Hematopoietic multipotent progenitor cell treated with erythropoietin and hydrocortisone succinate and interleukin-3 and kit ligand, for 8 days (in vitro differentiated cells): ENCODE measurements around the gene ZBBX.
A peak's percentile ranks its signal among the peaks of the same experiment; 100 is the strongest.
"Not testable (repeated sequence)": the region's sequence is repeated elsewhere in the genome, so short reads cannot be mapped to it uniquely, and the experiment has no call there.

ENCODE experiments used
- DNase-seq: peaks from one replicate; pipeline ENCODE4 v3.0.0-alpha.2; 2015

Gene ZBBX

DNA sequence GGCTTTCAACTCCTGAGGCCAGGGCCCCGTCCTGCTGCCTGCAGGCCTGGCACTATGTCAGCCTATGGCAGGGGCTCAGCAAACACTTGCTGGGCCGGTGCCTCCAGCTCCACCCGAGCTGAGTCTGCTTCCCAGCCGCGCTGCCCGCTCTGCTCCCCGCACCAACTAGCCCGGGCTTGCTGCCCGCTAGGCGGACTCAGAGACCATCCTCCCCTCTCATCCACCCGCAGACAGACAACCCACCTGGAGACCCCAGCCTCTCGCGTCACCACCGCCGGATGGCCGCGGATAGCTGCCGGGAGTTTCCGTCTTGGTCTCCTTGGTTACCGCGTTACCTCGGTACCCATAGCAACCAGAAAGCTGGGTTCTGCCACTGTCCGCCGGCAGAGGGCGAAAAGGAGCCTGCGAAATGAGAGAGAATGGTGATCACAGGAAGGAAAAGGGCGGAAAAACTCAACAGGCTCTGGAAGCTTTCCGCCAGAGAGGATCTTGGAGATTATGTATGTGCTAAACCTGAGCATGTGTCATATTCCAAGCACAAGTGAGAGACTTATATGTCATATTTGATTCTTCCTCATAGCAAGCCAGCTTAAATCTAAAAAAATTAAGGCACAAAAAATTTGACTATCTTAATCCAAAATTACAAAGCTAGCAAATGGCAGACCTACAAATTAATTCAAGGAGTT lies at the start of gene ZBBX:
TSS of gene ZBBX (minus strand) at position 294 of the 686 bp plus-strand sequence. CDS start 7,396 bp downstream, outside the sequence.
- DNase-seq: peak; percentile 88

DNA sequence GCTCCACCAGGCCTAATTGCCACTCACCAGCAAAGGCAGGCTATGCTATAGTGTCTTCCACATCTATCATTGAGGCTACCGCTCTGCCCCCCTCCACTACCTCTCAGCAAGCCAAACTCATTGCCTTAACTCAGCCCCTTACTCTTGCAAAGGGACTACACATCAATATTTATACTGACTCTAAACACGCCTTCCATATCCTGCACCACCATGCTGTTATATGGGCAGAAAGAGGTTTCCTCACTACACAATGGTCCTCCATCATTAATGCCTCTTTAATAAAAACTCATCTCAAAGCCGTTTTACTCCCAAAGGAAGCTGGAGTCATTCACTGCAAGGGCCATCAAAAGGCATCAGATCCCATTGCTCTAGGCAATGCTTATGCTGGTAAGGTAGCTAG lies 46.9 kb upstream of the ZBBX start:
- not testable (repeated sequence) for DNase-seq

- not testable (repeated sequence) for DNase-seq
Observed at GRCh38 chr3:167422396-167422795, 42.3 kb upstream of the ZBBX start.

- DNase-seq: no peak
Observed at GRCh38 chr3:167409611-167410010, 29.5 kb upstream of the ZBBX start.

DNA sequence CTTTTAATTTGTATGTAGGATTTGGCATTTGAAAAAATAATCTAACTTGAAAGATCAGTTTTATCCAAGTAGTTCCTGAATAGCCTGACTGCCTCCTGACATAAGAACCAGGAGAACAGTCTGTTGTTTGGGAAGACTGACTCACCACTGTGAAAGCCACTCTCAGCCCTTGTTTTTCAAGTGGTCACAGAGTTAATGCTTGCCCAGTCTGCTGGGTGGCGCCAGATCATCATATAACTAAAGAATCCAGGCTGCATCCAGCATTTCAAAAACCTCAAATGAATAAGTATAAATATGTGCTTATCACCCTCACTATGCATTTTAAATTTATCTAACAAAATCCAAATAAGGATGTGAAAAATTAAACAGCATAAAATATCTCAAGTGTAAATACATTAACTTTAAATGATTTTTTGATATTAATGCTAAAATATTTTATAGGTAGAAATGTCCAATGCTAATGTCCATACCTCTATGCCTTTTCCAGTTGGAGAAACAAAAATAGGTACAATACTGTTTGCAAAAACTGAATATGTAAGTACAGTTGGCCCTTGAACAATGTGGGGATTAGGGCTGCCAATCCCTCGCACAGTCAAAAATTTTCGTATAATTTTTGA lies 26.9 kb upstream of the ZBBX start:
- DNase-seq: peak; percentile 49

DNA sequence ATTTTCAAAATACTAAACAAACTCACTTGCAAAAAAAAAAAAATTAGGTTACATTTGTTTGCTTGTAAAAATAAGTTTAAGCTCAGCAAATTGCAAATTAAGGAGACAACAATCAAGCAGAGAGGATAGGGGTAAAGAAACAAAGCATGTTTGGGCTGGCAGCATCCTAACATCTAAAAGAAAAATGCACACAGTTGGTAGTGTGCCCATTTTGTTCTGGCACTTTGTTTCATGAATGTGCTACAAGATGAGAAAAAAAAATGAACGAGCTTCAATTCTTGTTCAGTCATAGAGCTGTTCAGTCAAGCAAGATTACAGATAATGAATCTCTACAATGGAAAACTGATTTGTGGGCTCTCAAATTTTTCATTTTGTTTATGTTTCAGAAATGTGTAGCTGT lies 17.7 kb upstream of the ZBBX start:
- no peak for DNase-seq

DNA sequence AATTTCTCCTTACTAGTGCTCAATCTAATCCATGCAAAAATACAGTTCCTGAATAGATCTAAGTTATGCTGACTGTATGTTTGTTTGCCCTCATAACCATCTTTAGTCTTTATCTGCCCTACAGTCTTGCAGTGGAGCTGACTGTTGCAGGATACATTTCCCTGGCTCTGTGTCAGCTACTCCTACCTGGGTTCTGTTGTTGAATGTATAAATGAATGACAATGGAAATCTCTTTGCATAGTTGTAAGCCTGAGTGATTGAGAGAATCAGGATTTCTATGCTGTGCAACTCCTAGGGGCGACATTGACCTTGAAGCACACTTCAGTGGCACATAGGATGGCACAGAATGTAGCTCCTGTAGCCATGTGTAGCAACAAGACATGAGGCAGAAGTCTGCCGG lies 16.0 kb upstream of the ZBBX start:
- DNase-seq: no peak

- peak; percentile 4 for DNase-seq
Observed at GRCh38 chr3:167394003-167394402, 13.9 kb upstream of the ZBBX start.

DNA sequence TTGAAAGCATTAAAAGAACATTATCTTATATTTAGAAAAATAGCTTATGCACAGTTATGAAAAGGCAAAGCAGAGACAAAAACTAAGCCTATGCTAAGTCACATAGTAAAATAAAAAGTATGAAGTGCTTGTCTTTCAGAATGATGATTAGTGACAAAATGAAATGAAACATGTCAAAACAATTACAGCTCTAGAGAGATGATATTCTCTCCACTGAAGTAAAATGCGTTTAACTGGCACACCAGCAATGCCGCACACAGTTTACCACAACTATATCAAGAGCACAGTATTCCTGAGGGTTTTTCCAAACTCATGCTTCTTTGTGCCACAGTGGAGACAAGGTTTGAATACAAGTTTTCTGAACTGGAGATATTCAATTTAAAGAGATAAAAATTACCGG lies 2.1 kb upstream of the ZBBX start:
- DNase-seq: no peak

DNA sequence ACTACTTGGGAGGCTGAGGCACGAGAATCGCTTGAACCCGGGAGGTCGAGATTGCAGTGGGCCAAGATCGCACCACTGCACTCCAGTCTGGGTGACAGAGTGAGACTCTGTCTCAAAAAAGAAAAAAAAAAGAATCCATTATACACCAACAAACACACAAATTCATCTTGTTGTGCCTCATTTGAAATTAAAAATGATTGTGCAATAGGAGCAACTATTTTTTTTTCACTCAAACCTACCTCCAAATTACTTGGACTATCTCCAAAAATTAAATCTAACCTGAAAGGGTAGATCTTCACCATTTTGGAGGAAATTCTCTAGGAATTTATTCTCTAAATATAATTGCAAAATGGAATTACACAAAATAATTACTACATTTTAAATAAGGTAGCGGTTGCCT lies 4.6 kb downstream of the ZBBX start:
- DNase-seq: no peak

- DNase-seq: no peak
Observed at GRCh38 chr3:167372138-167372537, 8.0 kb downstream of the ZBBX start.

GRCh38 chr3:167361948-167362347 lies 18.1 kb downstream of the ZBBX start:
- DNase-seq: no peak

DNA sequence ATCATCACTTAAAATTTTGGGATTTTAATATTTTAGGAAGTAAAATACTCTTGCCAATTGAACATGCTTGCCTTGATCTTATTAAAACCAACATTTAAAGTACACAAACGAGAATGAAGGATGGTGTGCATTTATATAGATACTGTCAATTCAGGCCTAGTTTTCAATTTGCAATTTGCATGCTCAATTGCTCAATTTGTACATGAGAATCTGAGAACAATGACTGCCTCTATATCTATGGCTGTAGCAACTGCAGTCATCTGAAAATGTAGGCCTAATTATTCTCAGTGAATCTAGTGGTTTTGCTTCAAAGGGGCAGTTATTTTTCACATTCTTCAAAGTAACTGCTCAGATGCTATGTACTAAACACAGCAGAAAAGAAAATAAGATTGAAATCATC lies 18.8 kb downstream of the ZBBX start:
- DNase-seq: no peak

GRCh38 chr3:167355446-167355845 lies 24.7 kb downstream of the ZBBX start:
- no peak for DNase-seq

GRCh38 chr3:167354751-167355150 lies 25.3 kb downstream of the ZBBX start:
- no peak for DNase-seq

DNA sequence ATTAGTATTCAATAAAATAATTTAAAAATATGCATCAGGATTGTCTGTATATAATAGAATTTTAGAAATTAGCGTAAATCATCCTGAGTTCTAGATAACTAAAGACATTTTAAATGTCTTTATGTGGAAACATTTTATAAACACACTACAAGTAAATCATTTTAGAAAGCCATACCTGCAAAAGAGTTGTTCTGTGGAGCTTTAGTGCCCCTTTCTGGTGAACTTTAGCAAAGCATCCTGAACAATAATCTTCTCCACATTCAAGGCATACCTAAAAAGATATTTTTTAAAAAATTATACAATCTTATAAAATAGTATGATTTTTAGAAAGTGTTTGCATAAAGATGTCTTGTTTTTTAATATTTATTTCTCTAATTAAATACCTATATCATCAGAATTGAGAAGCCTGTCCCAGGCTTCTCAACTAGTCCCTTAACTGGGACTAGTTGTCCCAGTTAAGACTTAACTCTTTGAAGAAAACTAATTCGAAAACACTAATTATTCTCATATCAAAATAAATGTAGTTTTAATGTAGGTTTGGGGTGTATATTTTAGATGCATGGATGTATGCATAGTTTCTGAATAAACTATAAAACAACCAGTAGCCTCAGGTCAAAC lies 29.7 kb downstream of the ZBBX start:
- DNase-seq: peak; percentile 22

GRCh38 chr3:167346171-167346570 lies 33.9 kb downstream of the ZBBX start:
- no peak for DNase-seq

DNA sequence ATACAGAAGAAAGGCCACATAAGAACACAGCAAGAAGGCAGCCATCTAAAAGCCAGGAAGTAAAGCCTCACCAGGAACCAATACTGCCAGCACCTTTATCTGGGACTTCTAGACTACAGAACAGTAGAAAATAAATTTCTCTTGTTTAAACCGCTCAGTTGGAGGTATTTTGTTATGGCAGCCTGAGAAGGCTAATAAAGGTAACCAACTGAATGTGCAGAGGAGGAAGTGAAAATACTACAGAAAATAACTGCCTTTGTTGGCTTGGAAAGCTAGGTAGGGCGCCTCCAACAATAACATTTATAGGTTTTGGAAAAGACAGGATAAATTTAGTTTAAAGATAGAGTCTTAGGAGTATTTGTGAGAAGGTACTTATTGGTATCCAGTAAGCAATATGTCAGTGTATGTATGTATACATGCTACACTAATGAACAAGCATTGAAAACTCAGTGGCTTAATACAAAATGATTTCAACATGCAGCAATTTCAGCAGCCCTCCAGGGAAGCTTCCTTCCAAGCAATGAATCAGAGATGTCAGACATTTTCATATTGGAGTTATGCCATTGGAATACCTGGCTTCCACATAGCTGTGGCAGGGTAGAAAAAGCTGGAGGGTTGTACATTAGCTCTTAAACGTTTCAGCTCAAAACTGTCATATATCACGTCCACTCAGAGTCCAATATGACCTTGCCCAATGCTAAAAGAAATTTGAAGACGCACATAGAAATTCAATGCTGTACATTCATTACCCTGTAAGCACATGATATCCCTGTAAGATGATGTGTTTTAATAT lies 48.9 kb downstream of the ZBBX start:
- DNase-seq: no peak

- no peak for DNase-seq
Observed at GRCh38 chr3:167323572-167323971, 56.5 kb downstream of the ZBBX start.

DNA sequence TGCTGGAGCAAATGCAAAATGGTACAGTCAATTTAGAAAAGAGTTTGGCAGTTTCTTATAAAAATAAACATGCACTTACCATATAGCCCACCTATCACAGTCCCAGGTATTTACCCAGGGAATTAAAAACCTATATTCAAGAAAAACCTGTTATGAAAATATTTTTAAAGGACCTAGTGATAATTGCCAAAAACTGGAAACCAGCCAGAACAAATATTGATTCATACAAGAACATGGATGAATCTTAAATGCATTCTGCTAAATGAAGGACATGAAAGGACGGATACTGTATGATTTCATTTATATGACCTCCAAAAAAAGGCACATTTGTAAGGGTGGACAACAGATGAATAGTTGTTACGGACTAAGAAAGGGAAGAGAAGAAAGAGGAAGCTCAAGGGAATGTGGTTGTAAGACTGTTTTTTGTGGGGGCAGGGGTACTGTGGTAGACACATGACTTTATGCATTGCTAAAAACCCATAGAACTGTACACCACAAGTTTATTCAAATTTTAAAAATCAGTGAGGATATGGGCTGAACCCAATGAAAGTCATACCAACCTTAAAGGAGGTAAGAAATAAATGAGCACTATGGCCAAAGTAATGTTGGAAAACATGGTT lies 61.0 kb downstream of the ZBBX start:
- no peak for DNase-seq

- DNase-seq: no peak
Observed at GRCh38 chr3:167318306-167318705, 61.8 kb downstream of the ZBBX start.

- no peak for DNase-seq
Observed at GRCh38 chr3:167306319-167306718, 73.8 kb downstream of the ZBBX start.

- DNase-seq: no peak
Observed at GRCh38 chr3:167305340-167305890, 74.7 kb downstream of the ZBBX start.
